GM18951 (cell line): ENCODE measurements around the gene KRI1.
"Not testable (repeated sequence)": the region's sequence is repeated elsewhere in the genome, so short reads cannot be mapped to it uniquely, and the experiment has no call there.

Experiments
- POLR2A ChIP-seq: IDR thresholded peaks from 4 replicates; pipeline ENCODE4 v1.6.1; 2011; ENCODE audit warnings: mild to moderate bottlenecking; ENCODE audit not compliant: insufficient read length, insufficient read depth; ENCODE audit errors: extremely low read depth
- in situ Hi-C: fragments of 300-500 bp; cut with MboI; formaldehyde crosslinking; loops from one replicate; pipeline ENCODE4 v1.12.0; 2022; ENCODE audit warnings: low sequenced_read_pairs, mixed read lengths, inconsistent platforms; ENCODE audit not compliant: unreplicated experiment

The KRI1 gene

DNA sequence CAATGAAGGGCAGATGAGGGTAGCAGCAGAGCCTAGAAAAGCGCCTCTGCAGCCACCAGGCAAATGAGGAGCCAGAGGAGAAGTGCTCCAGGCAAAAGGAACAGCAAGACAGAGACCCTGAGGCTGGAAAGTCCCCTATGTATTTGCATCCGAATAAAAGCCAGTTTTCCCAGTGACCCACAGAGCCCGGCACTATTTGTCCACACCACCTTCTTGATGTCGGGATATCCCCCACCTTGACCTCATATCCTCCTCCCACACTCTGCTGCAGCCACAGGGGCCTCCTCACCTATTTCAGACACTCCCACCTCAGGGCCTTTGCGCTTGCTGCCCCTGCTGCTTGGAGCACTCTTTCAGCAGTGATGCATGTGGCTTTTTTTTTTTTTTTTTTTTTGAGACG lies 15.5 kb downstream of the KRI1 start:
- TF ChIP-seq POLR2A, result no peak
- in situ Hi-C loops, result no loop called here

DNA sequence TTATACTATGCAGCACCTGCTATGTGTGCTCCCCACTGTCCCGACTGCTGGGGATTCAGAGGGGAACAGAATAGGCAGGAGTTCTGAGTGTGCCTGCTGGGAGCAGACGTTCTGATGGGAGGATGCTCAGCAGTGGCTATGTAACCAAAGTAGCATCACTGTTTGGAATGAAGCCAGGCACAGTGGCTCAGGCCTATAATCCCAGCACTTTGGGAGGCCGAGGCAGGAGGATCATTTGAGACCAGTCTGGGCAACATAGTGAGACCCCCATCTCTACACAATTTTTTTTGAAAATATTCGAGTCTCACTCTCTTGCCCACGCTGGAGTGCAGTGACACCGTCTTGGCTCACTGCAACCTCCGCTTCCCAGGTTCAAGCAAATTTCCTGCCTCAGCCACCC lies 16.1 kb downstream of the KRI1 start:
- in situ Hi-C loops, result no loop called here
- no peak for TF ChIP-seq POLR2A

DNA sequence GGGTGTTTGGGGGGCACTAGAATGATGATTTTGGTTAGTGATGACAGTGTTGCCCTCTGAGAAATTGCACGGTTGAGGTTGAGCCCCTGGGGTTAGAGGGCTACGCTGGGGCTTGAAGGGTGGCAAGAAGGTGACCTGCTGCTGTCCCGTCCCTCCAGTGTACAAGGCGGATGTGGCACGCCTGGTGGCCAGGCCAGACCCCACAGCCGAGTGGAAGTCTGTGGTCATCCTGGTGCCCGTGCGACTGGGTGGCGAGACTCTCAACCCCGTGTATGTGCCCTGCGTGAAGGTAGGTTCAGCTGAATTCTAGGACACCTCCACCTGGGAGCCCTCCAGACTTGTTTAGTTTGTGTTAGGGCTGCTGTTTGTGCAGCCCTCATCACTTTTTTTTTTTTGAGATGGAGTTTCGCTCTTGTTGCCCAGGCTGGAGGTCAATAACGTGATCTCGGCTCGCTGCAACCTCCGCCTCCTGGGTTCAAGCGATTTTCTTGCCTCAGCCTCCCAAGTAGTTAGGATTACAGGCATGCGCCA lies 17.0 kb downstream of the KRI1 start:
- TF ChIP-seq POLR2A, result no peak
- in situ Hi-C loops, result no loop called here

DNA sequence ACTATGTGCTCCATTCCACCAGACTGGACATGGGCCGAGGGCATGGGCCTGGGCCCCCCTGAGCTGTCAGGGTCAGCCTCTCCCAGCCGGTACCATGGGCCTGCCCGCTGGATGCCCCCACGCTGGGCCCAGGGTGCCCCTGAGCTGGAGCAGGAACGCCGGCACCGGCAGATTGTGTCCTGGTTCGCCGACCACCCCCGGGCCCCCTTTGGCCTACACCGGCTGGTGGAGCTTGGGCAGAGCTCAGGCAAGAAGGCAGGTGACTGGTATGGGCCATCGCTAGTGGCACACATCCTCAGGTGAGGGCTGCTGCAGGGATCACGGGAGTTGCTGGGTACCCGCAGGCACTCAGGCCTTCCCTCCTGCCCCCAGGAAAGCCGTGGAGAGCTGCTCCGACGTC lies 19.0 kb downstream of the KRI1 start:
- no peak for TF ChIP-seq POLR2A
- in situ Hi-C loops, result no loop called here

DNA sequence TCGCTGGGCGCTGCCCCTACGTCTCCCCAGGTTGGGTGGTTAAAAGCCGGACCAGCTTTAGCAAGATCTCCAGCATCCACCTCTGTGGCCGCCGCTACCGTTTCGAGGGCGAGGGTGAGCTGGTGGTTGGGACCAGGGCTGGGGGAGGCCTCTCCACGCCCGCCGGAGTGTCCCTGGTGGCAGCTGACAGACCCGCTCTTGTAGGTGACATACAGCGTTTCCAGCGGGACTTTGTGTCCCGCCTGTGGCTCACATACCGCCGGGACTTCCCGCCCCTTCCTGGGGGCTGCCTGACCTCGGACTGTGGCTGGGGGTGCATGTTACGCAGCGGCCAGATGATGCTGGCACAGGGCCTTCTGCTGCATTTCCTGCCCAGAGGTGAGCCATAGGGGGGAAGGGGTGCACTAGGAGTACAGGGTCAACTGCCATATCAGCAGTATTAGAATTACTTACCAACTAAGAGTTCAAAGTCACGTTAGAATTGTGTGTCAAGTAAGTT lies 21.0 kb downstream of the KRI1 start:
- in situ Hi-C loops, result no loop called here
- TF ChIP-seq POLR2A, result no peak

DNA sequence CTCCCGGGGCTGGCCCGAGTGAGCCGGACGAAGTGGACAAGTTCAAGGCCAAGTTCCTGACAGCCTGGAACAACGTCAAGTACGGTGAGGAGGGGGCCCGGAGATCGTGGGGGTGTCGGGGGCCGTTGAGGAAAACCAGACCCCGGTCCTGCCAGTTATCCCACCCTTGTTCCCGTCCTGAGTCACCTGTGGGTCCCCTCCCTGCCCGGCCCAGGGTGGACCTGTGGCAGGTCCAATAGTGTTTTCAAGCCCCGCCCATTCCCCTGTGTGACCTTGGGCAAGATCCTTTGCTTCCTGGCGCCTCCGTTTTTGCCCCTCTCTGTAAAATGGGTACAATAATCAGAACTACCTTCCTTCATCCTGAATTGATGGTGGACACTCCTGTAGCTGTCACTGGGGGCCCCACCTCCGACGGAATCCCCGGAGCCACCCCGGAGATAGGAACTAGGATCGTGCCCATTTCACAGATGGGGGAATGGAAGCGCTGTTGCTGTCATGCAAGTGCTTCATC lies 21.5 kb downstream of the KRI1 start:
- in situ Hi-C loops, result no loop called here
- no peak for TF ChIP-seq POLR2A

DNA sequence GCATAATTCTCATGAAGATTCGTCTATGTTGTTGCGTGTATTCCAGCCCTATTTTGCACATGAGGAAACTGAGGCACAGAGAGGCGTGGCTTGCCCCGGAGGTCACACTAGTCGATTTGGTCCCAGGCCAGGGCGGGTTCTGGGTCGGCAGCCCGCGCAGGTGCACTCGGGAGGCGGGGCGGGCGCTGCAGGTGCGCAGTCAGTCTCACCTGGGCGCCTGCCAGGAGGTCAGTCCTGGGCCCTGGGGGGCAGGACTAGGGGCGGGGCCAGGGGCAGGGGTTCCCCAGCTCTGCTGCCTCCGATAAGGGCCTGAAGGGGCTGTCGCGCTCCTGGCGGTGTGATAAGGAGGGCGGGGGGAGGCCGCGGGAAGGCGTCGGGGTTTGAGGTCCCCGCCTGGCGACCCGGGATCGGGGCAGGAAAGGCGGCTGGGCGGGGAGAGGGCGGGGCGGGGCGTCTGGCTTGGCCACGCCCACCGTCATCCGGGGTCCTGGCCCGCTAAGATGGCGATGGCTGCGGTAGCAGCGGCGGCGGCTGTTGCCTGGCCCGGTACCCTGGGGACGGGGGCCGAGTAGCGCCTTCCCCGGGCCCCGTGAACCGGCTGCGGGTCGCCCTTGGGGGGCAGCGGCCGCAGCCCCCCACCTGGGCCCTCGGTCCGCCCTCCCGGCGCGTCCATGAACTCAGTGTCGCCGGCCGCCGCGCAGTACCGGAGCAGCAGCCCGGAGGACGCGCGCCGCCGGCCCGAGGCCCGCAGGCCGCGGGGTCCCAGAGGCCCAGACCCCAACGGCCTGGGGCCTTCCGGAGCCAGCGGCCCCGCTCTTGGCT lies 22.2 kb downstream of the KRI1 start, which contains the start of gene ATG4D:
TSS of gene ATG4D (plus strand) at position 485 of the 822 bp plus-strand sequence. CDS start at position 672, 187 bp downstream.
- in situ Hi-C loops, result no loop called here
- peak; percentile 89 for TF ChIP-seq POLR2A

DNA sequence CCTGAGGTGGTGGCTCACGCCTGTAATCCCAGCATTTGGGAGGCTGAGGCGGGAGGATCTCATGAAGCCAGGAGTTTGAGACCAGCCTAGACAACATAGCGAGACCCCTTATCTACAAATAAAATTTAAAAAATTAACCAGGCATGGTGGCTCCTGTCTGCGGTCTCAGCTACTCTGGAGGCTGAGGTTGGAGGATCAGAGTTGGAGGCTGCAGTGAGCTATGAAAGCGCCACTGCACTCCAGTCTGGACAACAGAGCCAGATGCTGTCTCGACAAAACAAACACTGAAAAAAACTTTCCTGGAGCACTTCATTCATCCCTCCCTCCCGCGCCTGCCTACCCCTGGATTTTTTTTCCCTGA lies 22.8 kb downstream of the KRI1 start:
- in situ Hi-C loops, result no loop called here
- no peak for TF ChIP-seq POLR2A

DNA sequence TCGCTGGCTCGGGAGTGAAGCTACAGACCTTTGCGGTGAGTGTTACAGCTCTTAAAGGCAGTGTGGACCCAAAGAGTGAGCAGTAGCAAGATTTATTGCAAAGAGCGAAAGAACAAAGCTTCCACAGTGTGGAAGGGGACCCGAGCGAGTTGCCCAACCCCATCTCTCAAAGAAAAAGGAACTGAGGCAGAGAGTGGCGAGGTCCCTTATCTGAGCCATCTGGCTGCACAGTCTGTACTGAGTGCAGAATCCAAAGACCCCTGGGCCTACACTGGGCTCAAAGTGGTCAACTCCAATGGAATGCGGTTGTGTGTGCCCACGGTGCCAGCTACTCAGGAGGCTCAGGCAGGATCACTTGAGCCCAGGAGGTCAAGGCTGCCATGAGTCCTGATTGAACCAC lies 26.8 kb downstream of the KRI1 start:
- in situ Hi-C loops, result not testable (repeated sequence)

DNA sequence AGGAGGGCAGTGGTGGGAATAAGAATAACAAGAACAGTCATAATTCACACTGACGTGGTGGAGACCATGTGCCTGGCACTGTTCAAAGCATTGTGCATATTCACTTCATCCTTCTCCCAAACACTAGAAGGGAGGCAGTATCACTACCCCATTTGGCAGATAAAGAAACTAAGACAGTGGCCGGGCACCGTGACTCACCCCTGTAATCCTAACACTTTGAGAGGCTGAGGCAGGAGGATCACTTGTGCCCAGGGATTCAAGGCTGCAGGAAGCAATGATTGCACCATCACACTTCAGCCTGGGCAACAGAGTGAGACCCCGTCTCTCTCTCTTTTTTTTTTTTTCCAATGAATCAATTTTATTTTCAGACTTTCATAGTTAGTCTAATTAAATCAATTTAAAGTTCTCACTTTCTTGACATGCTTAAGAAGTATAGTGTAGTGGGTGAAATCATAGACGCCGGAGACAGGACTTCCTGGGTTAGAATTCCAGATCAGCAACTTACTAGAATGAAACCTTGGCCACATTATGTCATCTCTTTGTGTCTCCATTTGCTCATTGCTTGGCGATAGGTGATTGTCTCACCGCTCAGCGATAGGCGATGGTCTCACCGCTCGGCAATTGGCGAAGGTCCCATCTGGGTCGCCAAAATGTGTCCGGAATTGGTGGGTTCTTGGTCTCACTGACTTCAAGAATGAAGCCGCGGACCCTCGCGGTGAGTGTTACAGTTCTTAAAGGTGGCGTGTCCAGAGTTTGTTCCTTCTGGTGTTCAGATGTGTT lies 27.4 kb downstream of the KRI1 start:
- in situ Hi-C loops, result no loop called here
- TF ChIP-seq POLR2A, result no peak

DNA sequence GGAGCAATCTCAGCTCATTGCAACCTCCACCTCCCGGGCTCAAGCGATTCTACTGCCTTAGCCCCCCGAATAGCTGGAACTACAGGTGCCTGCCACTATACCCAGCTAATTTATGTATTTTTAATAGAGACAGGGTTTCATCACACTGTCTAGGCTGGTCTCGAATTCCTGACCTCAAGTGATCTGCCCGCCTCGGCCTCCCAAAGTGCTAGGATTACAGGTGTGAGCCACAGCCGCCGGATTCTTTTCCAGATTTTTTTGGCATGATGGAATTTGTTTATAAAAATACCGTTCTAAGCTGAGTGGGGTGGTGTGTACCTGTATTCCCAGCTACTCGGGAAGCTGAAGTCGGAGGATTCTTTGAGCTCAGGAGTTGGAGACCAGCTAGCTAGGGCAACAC lies 28.1 kb downstream of the KRI1 start:
- in situ Hi-C loops, result no loop called here
- no peak for TF ChIP-seq POLR2A

DNA sequence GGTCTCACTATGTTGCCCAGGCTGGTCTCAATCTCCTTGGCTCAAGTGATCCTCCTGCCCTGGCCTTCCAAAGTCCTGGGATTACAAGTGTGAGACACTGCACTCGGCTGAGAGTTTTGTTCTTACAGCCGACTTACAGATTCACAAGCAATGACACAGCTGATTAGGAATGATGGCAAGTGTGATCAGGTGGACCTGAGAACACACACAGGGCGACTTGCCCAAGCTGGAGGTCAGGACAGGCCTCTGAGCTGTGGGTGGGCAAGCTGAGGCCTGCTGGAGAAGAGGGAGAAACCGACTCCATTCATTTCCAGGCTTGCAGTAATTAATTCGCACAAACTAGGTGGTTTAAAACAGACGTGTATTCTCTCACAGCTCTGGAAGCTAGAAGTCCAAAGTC lies 30.2 kb downstream of the KRI1 start:
- in situ Hi-C loops, result no loop called here
- no peak for TF ChIP-seq POLR2A

DNA sequence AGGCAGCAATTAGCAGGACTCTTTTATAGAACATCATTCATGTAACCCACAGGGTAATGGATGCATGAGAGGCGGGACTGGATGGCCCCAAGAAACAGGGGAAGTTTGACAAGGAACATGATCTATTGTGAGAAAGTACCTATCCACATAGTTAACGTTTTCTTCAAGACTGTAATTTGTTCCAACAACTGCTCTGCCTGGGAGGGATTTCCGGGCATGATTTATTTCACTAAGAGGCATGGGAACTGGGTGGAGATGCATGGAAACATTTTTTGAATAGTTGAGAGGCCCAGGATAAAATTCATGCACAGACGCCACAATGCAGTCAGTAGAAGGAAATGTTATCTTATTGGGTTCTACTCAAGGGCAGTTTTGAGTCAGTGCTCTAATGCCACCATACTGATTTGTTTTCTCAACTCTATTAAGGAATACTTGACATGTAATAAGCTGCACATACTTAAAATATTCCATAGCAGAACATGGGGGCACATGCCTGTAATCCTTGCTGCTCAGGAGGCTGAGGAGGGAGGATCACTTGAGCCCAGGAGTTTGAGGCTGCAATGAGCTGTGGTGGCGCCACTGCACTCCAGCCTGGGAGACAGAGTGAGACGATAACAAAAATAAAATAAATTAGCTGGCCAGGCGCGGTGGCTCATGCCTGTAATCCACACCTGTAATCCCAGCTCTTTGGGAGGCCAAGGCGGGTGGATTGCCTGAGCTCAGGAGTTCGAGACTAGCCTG lies 32.0 kb downstream of the KRI1 start:
- TF ChIP-seq POLR2A, result no peak
- in situ Hi-C loops, result no loop called here
